Smooth muscle cell (in vitro differentiated cells): ENCODE measurements around the gene CERKL. TPM values are rescaled to one million over a fixed set of nuclear protein-coding genes. Genes with fewer than 3 reads are reported as not detected.

Experiments
- DNase-seq: peaks from one replicate; lab custom pipeline; 2025; ENCODE audit not compliant: unreplicated experiment; lab: John Stamatoyannopoulos, UW
- H2AFZ ChIP-seq: fragments of 200-600 bp; sonication (generic); 2 replicates; pipeline ENCODE4 v1.6.0; 2016; ENCODE audit warnings: antibody characterized with exemption, low read depth, mild to moderate bottlenecking
- H3F3A ChIP-seq: fragments of 200-600 bp; sonication (generic); 2 replicates; pipeline ENCODE4 v1.6.0; 2017; ENCODE audit warnings: antibody characterized with exemption, low read depth
- H3K27ac ChIP-seq: fragments of 200-600 bp; sonication (generic); 2 replicates; pipeline ENCODE4 v1.5.1; 2016; ENCODE audit warnings: low read depth, mild to moderate bottlenecking
- H3K27me3 ChIP-seq: fragments of 200-600 bp; sonication (generic); 2 replicates; pipeline ENCODE4 v1.6.1; 2016; ENCODE audit warnings: low read depth, mild to moderate bottlenecking
- H3K36me3 ChIP-seq: fragments of 200-600 bp; sonication (generic); 2 replicates; pipeline ENCODE4 v1.5.1; 2016; ENCODE audit warnings: low read depth
- H3K4me1 ChIP-seq: fragments of 200-600 bp; sonication (generic); 2 replicates; pipeline ENCODE4 v1.5.1; 2016; ENCODE audit warnings: low read depth
- H3K4me2 ChIP-seq: fragments of 200-600 bp; sonication (generic); 2 replicates; pipeline ENCODE4 v1.6.0; 2016; ENCODE audit warnings: mild to moderate bottlenecking
- H3K4me3 ChIP-seq: fragments of 200-600 bp; sonication (generic); 2 replicates; pipeline ENCODE4 v1.5.1; 2016; ENCODE audit warnings: mild to moderate bottlenecking
- H3K79me2 ChIP-seq: fragments of 200-600 bp; sonication (generic); 2 replicates; pipeline ENCODE4 v1.6.0; 2016; ENCODE audit warnings: low read depth, mild to moderate bottlenecking
- H3K9ac ChIP-seq: fragments of 200-600 bp; sonication (generic); 2 replicates; pipeline ENCODE4 v1.6.0; 2016; ENCODE audit warnings: low read depth
- H3K9me3 ChIP-seq: fragments of 200-600 bp; sonication (generic); replicated peaks from 2 replicates; pipeline ENCODE4 v1.5.1; 2016; ENCODE audit warnings: low read depth
- H4K20me1 ChIP-seq: fragments of 200-600 bp; sonication (generic); 2 replicates; pipeline ENCODE4 v1.6.0; 2016; ENCODE audit warnings: low read depth
- WGBS: methylation state at CpG from one replicate; pipeline ENCODE4 v1.1.7; 2016; ENCODE audit warnings: low lambda C conversion rate; 5-methylcytosine and 5-hydroxymethylcytosine counted together
- polyA plus RNA-seq: library from polyadenylated mRNA; unstranded; fragments of >200 nt; fragmentation: Nextera tagmentation; extraction: Ambion mirVana; gene quantifications from 2 replicates; pipeline ENCODE4 v1.2.1, GENCODE V29; 2016
- total RNA-seq: library from RNA; depleted of rRNA; stranded (reverse); fragments of >200 nt; gene quantifications from 2 replicates; pipeline ENCODE4 v1.2.3, GENCODE V29; 2014
- TF ChIP-seq, protein P1 (sequence below): fragments of 200-600 bp; sonication (generic); IDR thresholded peaks from 2 replicates; pipeline ENCODE4 v1.5.1; 2017; ENCODE audit warnings: borderline replicate concordance, mild to moderate bottlenecking, antibody characterized with exemption; ENCODE audit not compliant: insufficient read depth, poor library complexity, severe bottlenecking

Gene CERKL
- total and polyA plus RNA-seq, 2 experiments from 2014 or later: 1.4 TPM; not detected in 1

DNA sequence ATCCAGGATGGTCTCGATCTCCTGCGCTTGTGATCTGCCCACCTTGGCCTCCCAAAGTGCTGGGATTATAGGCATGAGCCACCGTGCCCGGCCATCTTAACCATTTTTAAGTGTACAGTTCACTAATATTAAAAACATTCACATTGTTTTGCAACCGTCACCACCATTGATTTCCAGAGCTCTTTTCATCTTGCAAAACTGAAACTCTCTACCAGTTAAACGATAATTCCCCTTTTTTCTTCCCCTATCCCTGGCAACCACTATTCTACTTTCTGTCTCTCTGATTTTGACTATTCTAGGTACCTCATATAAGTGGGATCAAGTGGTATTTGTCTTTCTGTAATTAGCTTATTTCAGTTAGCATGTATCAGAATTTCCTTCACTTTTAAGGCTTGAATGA lies 40.2 kb upstream of the CERKL start:
- Histone ChIP-seq H3K36me3 (no peaks in the 10 kb centered on the region), H3K9ac (no peak overlapping the region), H3K4me3 (no peak overlapping the region), H3K4me2 (no peak overlapping the region), H3F3A (no peaks in the 10 kb centered on the region), H3K4me1 (peaks cover 6% of the 10 kb centered on the region), H3K79me2 (no peaks in the 10 kb centered on the region), H2AFZ (no peak overlapping the region), H3K9me3 (no peaks in the 10 kb centered on the region), H4K20me1 (no peaks in the 10 kb centered on the region), H3K27me3 (peaks cover 41% of the 10 kb centered on the region), H3K27ac (no peak overlapping the region)
- WGBS: 93% methylated on average over 6 of the region's 6 CpGs
- TF ChIP-seq, protein P1, sequence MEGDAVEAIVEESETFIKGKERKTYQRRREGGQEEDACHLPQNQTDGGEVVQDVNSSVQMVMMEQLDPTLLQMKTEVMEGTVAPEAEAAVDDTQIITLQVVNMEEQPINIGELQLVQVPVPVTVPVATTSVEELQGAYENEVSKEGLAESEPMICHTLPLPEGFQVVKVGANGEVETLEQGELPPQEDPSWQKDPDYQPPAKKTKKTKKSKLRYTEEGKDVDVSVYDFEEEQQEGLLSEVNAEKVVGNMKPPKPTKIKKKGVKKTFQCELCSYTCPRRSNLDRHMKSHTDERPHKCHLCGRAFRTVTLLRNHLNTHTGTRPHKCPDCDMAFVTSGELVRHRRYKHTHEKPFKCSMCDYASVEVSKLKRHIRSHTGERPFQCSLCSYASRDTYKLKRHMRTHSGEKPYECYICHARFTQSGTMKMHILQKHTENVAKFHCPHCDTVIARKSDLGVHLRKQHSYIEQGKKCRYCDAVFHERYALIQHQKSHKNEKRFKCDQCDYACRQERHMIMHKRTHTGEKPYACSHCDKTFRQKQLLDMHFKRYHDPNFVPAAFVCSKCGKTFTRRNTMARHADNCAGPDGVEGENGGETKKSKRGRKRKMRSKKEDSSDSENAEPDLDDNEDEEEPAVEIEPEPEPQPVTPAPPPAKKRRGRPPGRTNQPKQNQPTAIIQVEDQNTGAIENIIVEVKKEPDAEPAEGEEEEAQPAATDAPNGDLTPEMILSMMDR: no peak
- DNase-seq: no peak

DNA sequence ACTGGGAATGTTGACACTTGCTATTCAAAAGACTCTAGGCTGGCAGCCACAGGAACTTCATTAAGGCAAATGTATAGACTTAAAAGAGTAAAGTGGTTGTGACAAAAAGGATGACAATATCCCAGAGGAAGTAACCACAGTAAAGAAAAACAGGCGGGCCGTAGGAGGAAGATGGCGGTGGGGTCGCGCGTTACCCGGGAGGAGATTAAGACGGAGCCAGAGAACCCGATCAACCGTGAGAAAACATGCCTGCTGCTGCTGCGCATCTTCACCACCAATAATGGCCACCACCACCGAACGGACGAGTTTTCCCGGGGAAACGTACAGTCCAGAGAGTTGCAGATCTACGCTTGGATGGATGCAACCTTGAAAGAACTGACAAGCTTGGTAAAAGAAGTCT lies 37.4 kb upstream of the CERKL start:
- DNase-seq: no peak

DNA sequence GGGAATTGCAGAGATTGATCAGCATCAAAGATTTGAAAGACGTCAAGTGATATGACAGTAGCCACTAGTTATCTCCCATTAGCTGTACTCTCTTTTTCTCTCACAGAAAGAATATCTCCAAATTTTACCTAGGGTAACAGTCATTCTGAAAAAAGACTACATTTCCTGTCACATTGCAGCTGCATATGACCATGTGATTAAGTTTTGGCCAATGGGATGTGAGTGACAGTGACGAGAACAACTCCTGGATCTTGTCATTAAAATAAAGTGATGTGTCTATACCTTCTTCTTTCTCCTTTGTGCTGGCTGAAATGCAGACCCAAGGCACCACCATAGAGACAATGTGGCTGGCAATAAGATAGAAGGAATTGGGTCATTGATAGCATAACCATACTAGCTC lies 34.0 kb upstream of the CERKL start:
- Histone ChIP-seq H3K27me3 (peaks cover 69% of the 10 kb centered on the region), H3K4me2 (no peak overlapping the region), H2AFZ (no peak overlapping the region), H4K20me1 (no peaks in the 10 kb centered on the region), H3K4me1 (peaks cover 6% of the 10 kb centered on the region), H3K4me3 (no peak overlapping the region), H3K9ac (no peak overlapping the region), H3K79me2 (no peaks in the 10 kb centered on the region), H3K36me3 (no peaks in the 10 kb centered on the region), H3F3A (no peaks in the 10 kb centered on the region), H3K9me3 (no peaks in the 10 kb centered on the region), H3K27ac (no peak overlapping the region)
- no peak for DNase-seq
- TF ChIP-seq, protein P1: no peak
- 89% methylated on average over 2 of the region's 2 CpGs for WGBS

More for the DNA sequence above, 37.4 kb upstream of the CERKL start:
- WGBS: 91% methylated on average over 17 of the region's 17 CpGs
- H3K9ac ChIP-seq: no peak overlapping the region
- H3K27me3 ChIP-seq: peaks cover 56% of the 10 kb centered on the region
- H3F3A ChIP-seq: no peaks in the 10 kb centered on the region
- H3K4me2 ChIP-seq: no peak overlapping the region
- no peaks in the 10 kb centered on the region for H3K79me2 ChIP-seq
- H3K4me1 ChIP-seq: peaks cover 6% of the 10 kb centered on the region
- H3K4me3 ChIP-seq: no peak overlapping the region
- TF ChIP-seq, protein P1: no peak
- no peak overlapping the region for H3K27ac ChIP-seq
- H2AFZ ChIP-seq: no peak overlapping the region
- H3K36me3 ChIP-seq: no peaks in the 10 kb centered on the region
- no peaks in the 10 kb centered on the region for H4K20me1 ChIP-seq
- H3K9me3 ChIP-seq: no peaks in the 10 kb centered on the region

DNA sequence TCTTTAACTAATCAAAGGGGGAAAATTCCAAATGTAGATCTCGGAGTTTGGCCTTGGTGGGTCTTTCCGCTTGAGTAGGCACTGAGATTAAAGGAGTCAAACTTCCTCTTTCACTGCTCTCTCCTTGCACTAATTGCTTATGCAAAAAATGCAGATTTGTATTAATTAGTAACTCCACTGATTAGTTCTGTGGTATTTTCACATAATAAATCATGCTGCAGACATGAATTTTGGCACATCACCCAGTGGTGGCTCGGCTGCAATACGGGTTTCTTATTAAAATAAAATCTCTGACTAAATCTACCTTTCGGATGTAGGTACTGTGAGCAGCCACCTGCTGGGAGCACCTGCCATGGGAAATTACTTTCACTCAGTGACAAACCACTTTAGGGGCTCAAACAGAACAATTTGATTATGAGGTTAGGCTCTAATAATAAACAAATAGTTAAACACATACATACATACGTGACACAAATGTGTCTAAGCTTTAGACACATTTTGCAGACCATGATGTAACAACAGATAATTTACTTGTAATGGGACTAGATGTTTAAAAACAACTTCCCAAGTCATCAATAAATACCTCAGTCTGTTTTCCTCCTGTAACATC lies 29.8 kb upstream of the CERKL start:
- TF ChIP-seq, protein P1: no peak

More for the DNA sequence above, 29.8 kb upstream of the CERKL start:
- Histone ChIP-seq H3K4me1 (peaks cover 10% of the 10 kb centered on the region), H3K36me3 (no peaks in the 10 kb centered on the region), H3K4me2 (no peak overlapping the region), H3F3A (no peaks in the 10 kb centered on the region), H3K27ac (no peak overlapping the region), H3K4me3 (no peak overlapping the region), H3K79me2 (no peaks in the 10 kb centered on the region), H2AFZ (no peak overlapping the region), H3K9ac (no peak overlapping the region), H3K9me3 (no peaks in the 10 kb centered on the region), H4K20me1 (no peaks in the 10 kb centered on the region), H3K27me3 (peaks cover 93% of the 10 kb centered on the region)
- WGBS: 69% methylated on average over 6 of the region's 6 CpGs
- DNase-seq: no peak
